ENCODE data around the gene CHCHD3. TPM values are rescaled to one million over a fixed set of nuclear protein-coding genes. Genes with fewer than 3 reads are reported as not detected.
"Not testable (repeated sequence)": the region's sequence is repeated elsewhere in the genome, so short reads cannot be mapped to it uniquely, and the experiment has no call there.

CHCHD3 gene
- total RNA-seq, 1 experiment from 2014 or later, result 149 TPM

DNA sequence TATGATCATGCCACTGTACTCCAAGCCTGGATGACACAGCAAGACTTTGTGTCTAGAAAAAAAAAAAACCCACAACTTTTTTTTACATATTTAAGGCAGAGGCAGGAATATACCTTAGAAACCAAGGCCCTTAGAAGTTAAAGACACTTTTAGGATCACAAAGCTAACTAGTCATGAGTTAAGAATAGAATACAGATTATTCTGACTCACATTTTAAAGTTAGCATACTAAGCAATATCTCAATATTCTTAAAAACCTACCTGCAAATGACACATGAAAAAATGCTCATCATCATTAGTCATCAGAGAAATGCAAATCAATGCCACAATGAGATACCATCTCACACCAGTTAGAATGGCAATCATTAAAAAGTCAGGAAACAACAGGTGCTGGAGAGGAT is 177.7 kb downstream of the CHCHD3 start:
- Histone ChIP-seq H4K20me1 (ENCODE audit: low read length) (no peaks in the 10 kb centered on the region), H3K9me3 (ENCODE audit: low read length) (no peaks in the 10 kb centered on the region), H3K4me3 (ENCODE audit: low read length) (no peak overlapping the region), H3K36me3 (ENCODE audit: low read depth, low read length) (no peaks in the 10 kb centered on the region), H3K4me2 (ENCODE audit: low read length) (no peak overlapping the region), H3K9ac (ENCODE audit: low read length) (no peak overlapping the region), H3K79me2 (ENCODE audit: low read length) (no peaks in the 10 kb centered on the region), H3K9me2 (replicated peaks; ENCODE audit: low read length) (no peaks in the 10 kb centered on the region), H3K27ac (ENCODE audit: low read length) (no peak overlapping the region), H3K27me3 (ENCODE audit: low read length) (no peaks in the 10 kb centered on the region), H2AFZ (ENCODE audit: low read length) (no peak overlapping the region), H3K4me1 (ENCODE audit: insufficient read depth, low read length) (no peaks in the 10 kb centered on the region), H3F3A (ENCODE audit: low read length, unreplicated experiment) (no peaks in the 10 kb centered on the region)
- CTCF ChIA-PET, result no interaction called here
- ATAC-seq (no peak; the same call in 1 of the 2 replicates), DNase-seq (peak; percentile 26)
- POLR2A ChIA-PET (ENCODE audit: unreplicated experiment), result no interaction called here
- no TSS peak for BruUV-seq (replicated peaks)
- intact Hi-C loops (cut with micrococcal nuclease), result no loop called here
- TF ChIP-seq EZH2 (IDR thresholded peaks at IDR 0.05; ENCODE audit: low read length, unreplicated experiment) (no peak), EZH2phosphoT487 (IDR thresholded peaks at IDR 0.05; ENCODE audit: borderline replicate concordance, low read length) (no peak)
- TF ChIP-seq, protein P1, sequence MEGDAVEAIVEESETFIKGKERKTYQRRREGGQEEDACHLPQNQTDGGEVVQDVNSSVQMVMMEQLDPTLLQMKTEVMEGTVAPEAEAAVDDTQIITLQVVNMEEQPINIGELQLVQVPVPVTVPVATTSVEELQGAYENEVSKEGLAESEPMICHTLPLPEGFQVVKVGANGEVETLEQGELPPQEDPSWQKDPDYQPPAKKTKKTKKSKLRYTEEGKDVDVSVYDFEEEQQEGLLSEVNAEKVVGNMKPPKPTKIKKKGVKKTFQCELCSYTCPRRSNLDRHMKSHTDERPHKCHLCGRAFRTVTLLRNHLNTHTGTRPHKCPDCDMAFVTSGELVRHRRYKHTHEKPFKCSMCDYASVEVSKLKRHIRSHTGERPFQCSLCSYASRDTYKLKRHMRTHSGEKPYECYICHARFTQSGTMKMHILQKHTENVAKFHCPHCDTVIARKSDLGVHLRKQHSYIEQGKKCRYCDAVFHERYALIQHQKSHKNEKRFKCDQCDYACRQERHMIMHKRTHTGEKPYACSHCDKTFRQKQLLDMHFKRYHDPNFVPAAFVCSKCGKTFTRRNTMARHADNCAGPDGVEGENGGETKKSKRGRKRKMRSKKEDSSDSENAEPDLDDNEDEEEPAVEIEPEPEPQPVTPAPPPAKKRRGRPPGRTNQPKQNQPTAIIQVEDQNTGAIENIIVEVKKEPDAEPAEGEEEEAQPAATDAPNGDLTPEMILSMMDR (conservative IDR thresholded peaks at IDR 0.05; ENCODE audit: low read depth, low read length), result no peak

DNA sequence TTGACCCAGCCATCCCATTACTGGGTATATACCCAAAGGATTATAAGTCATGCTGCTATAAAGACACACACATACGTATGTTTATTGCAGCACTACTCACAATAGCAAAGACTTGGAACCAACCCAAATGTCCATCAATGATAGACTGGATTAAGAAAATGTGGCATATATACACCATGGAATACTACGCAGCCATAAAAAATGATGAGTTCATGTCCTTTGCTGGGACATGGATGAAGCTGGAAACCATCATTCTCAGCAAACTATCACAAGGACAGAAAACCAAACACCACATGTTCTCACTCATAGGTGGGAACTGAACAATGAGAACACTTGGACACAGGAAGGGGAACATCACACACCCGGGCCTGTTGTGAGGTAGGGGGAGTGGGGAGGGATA is 179.6 kb downstream of the CHCHD3 start:
- H3F3A ChIP-seq (ENCODE audit: low read length, unreplicated experiment); BruUV-seq (replicated peaks); CTCF ChIA-PET; ATAC-seq; POLR2A ChIA-PET (ENCODE audit: unreplicated experiment); intact Hi-C loops (cut with micrococcal nuclease); H3K9ac ChIP-seq (ENCODE audit: low read length); H3K4me3 ChIP-seq (ENCODE audit: low read length); H3K27me3 ChIP-seq (ENCODE audit: low read length); H3K9me3 ChIP-seq (ENCODE audit: low read length); H3K4me2 ChIP-seq (ENCODE audit: low read length); H3K79me2 ChIP-seq (ENCODE audit: low read length); H3K27ac ChIP-seq (ENCODE audit: low read length); H3K9me2 ChIP-seq (replicated peaks; ENCODE audit: low read length); H4K20me1 ChIP-seq (ENCODE audit: low read length); H3K36me3 ChIP-seq (ENCODE audit: low read depth, low read length); H3K4me1 ChIP-seq (ENCODE audit: insufficient read depth, low read length); H2AFZ ChIP-seq (ENCODE audit: low read length); DNase-seq: not testable (repeated sequence)

DNA sequence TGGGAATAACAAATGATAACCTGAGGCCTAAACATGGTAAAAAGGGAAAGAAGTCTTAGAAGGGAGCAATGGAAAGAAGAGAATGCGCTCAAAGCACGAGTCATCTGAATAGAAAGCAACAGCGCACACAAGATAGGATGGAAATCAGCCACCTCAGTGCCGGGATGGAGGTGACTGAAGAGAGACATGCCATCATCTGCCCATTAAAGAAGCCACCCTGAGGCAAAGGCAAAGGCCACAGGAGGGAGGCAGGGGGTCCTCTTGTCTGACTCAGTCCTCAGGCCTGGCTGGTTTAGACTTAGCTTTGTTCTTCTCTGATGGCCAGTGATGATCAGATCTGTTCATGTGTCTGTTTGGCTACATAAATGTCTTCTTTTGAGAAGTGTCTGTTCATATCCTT is 180.6 kb downstream of the CHCHD3 start:
- no TSS peak for BruUV-seq (replicated peaks)
- DNase-seq (no peak), ATAC-seq (no peak)
- Histone ChIP-seq H2AFZ (ENCODE audit: low read length) (no peak overlapping the region), H4K20me1 (ENCODE audit: low read length) (no peaks in the 10 kb centered on the region), H3K4me1 (ENCODE audit: insufficient read depth, low read length) (no peaks in the 10 kb centered on the region), H3K9ac (ENCODE audit: low read length) (no peak overlapping the region), H3F3A (ENCODE audit: low read length, unreplicated experiment) (no peaks in the 10 kb centered on the region), H3K4me2 (ENCODE audit: low read length) (no peak overlapping the region), H3K27me3 (ENCODE audit: low read length) (no peaks in the 10 kb centered on the region), H3K36me3 (ENCODE audit: low read depth, low read length) (0 out of 2 replicates have a peak, but pooled peaks cover 2% of the 10 kb centered on the region), H3K9me3 (ENCODE audit: low read length) (no peaks in the 10 kb centered on the region), H3K27ac (ENCODE audit: low read length) (no peak overlapping the region), H3K79me2 (ENCODE audit: low read length) (no peaks in the 10 kb centered on the region), H3K9me2 (replicated peaks; ENCODE audit: low read length) (no peaks in the 10 kb centered on the region), H3K4me3 (ENCODE audit: low read length) (no peak overlapping the region)
- TF ChIP-seq, protein P1 (conservative IDR thresholded peaks at IDR 0.05; ENCODE audit: low read depth, low read length), result no peak
- no peak for TF ChIP-seq EZH2 (IDR thresholded peaks at IDR 0.05; ENCODE audit: low read length, unreplicated experiment)
- no peak for TF ChIP-seq EZH2phosphoT487 (IDR thresholded peaks at IDR 0.05; ENCODE audit: borderline replicate concordance, low read length)
- intact Hi-C loops (cut with micrococcal nuclease), result no loop called here
- ChIA-PET POLR2A (ENCODE audit: unreplicated experiment) (no interaction called here), CTCF (no interaction called here)
